Ectodermal cell (in vitro differentiated cells): ENCODE data around the gene TDRD6.

ENCODE experiments used
- H3K27ac ChIP-seq: 2 replicates; pipeline ENCODE4 v1.7.0; 2013; ENCODE audit warnings: mild to moderate bottlenecking, low read depth, low read length; ENCODE audit not compliant: insufficient read depth, poor library complexity, severe bottlenecking
- H3K27me3 ChIP-seq: 2 replicates; pipeline ENCODE4 v1.7.0; 2013; ENCODE audit warnings: mild to moderate bottlenecking, low read length; ENCODE audit not compliant: insufficient read depth, control insufficient read depth, poor library complexity, severe bottlenecking
- H3K36me3 ChIP-seq: one replicate; pipeline ENCODE4 v1.7.0; 2013; ENCODE audit warnings: low read length; ENCODE audit not compliant: control insufficient read depth, insufficient read depth
- H3K4me1 ChIP-seq: one replicate; pipeline ENCODE4 v1.7.0; 2013; ENCODE audit warnings: low read length; ENCODE audit not compliant: control insufficient read depth, insufficient read depth
- H3K4me3 ChIP-seq: 2 replicates; pipeline ENCODE4 v1.7.0; 2013; ENCODE audit warnings: low read depth, low read length, control low read depth; ENCODE audit not compliant: insufficient read depth
- H3K9me3 ChIP-seq: 2 replicates; pipeline ENCODE4 v1.7.0; 2013; ENCODE audit warnings: mild to moderate bottlenecking, low read length, moderate library complexity; ENCODE audit not compliant: control insufficient read depth
- WGBS, 2 experiments: methylation state at CpG; one replicate each; pipeline ENCODE4 v1.1.7; 2013; ENCODE audit warnings: missing lambda C conversion rate in 2 of 2; 5-methylcytosine and 5-hydroxymethylcytosine counted together

TDRD6 gene

DNA sequence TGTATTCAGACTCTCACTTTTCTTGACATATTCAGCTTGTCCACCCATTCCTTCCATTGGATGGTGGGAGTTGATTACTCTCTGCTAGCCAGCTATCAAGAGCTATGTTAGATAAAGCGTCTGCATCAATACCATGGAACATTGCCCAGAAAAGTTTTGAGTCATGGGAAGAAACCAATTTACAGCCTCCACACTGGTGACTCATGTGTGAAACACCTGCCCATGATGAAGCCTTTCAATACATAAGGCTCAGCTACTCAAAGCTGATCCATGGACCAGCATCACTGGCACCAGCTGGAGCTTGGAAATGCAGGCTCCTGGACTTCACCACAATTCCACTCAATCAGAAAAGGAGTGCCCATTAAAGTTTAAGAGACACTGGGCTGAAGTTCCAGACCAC lies 31.4 kb downstream of the TDRD6 start:
- Histone ChIP-seq H3K36me3 (no peaks in the 10 kb centered on the region), H3K27me3 (no peaks in the 10 kb centered on the region), H3K27ac (no peak overlapping the region), H3K9me3 (no peaks in the 10 kb centered on the region), H3K4me1 (no peaks in the 10 kb centered on the region), H3K4me3 (no peak overlapping the region)
- WGBS, 2 experiments: 90 to 95% methylated on average over 1 of the region's 1 CpG

DNA sequence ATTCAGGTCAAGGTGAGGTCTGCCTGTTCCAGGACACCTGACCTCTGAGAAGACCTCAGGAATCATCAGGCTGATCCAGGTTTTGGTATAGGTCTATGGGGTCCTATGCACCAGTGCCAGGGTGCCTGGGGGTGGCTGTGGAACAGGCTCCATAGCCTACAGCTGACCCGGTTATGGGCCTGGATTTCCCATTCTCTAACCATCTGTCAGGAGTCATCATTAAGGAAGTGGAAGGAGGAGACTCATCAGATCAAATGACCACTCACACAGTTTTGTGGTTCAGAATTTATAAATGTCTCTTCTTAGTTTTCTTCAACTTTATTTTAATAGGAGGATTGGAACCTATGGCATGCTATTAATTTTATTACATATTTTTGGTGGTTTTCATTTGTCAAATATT lies 32.7 kb downstream of the TDRD6 start:
- H3K27me3 ChIP-seq: no peaks in the 10 kb centered on the region
- H3K4me1 ChIP-seq: no peaks in the 10 kb centered on the region
- H3K9me3 ChIP-seq: no peaks in the 10 kb centered on the region
- WGBS, 2 experiments: 89 to 95% methylated on average over 1 of the region's 1 CpG
- no peak overlapping the region for H3K4me3 ChIP-seq
- H3K27ac ChIP-seq: no peak overlapping the region
- H3K36me3 ChIP-seq: no peaks in the 10 kb centered on the region

DNA sequence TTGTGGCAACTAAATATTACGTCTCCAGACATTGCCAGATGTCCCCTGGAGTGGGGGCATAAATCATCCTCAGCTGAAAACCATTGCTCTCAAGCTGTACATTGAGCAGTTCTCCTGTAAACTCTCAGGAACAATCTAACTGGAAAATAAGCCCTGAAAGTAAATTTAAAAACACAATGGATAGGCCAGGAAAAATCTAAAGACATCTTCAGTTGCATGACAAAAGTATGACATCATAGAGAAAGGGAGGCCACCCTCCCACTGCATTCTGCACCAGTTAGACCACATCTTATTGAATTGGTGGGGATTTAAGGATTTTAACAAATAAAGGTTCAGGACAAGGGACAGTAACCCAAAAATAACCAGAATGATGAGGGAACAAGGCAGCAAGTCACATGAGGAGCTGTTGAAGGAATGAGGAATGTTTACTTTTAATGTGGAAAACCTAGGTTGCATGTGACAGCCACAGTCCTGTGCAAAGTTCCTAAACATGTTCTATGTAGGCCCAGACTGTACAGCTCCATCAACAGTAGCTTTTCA lies 42.2 kb downstream of the TDRD6 start:
- Histone ChIP-seq H3K9me3 (no peaks in the 10 kb centered on the region), H3K27me3 (peaks cover 10% of the 10 kb centered on the region), H3K36me3 (no peaks in the 10 kb centered on the region), H3K4me3 (no peak overlapping the region), H3K4me1 (no peaks in the 10 kb centered on the region), H3K27ac (no peak overlapping the region)
- 89% methylated on average over 1 of the region's 1 CpG for WGBS, 2 experiments

DNA sequence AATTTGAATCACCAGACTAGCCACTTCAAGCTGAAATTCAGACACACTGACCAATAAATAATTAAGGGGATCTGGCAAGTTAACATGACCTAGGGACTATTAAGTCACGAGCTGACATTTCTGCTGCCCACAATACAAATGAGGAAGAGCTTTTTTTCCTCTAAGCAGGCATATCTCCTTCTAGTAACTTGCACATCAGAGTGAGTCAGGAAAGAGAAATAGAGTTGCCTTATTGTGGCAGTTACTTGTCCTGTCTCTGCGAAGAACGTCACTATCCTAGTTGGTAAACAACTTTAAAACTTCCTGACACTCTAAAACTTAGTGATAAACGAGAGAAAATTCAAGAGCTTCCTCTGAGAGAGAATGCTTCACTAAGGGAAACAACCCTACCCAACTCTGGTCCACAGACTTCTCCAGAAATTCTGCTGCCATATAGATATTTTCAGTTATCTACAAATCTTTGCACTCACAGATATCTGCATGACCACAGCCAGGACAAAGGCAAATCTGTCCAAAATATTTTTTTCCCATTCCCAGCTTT lies 43.3 kb downstream of the TDRD6 start:
- Histone ChIP-seq H3K4me1 (no peaks in the 10 kb centered on the region), H3K27ac (no peak overlapping the region), H3K27me3 (peaks cover 22% of the 10 kb centered on the region), H3K4me3 (no peak overlapping the region), H3K36me3 (no peaks in the 10 kb centered on the region), H3K9me3 (no peaks in the 10 kb centered on the region)
- WGBS, 2 experiments: 90 to 92% methylated on average over 4 of the region's 4 CpGs

DNA sequence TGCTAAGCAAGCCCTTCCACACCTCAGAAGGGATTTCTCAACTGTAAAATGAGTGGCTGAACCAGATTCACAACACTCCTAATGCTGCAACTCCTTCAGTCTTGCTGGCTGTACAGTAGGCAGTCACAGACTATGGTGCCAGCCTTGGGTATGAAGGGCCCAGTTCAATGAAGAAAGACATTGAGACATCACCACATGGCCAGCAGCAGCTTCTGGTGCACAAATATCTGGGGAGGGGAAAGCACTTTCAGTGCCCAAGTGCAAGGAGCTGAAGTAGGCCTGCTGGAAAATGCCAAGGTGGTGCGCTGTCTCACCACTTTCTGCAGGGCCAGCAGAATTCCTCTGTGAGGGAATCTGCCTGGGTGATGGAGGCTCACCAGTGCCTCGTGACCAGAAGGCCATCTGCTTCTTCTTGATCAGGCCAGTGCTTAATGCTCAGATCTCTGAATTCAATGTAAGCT lies 45.7 kb downstream of the TDRD6 start:
- Histone ChIP-seq H3K27ac (no peak overlapping the region), H3K9me3 (no peaks in the 10 kb centered on the region), H3K4me3 (no peak overlapping the region), H3K27me3 (peaks cover 32% of the 10 kb centered on the region), H3K4me1 (no peaks in the 10 kb centered on the region), H3K36me3 (no peaks in the 10 kb centered on the region)
- 85 to 92% methylated on average over 2 of the region's 2 CpGs for WGBS, 2 experiments

DNA sequence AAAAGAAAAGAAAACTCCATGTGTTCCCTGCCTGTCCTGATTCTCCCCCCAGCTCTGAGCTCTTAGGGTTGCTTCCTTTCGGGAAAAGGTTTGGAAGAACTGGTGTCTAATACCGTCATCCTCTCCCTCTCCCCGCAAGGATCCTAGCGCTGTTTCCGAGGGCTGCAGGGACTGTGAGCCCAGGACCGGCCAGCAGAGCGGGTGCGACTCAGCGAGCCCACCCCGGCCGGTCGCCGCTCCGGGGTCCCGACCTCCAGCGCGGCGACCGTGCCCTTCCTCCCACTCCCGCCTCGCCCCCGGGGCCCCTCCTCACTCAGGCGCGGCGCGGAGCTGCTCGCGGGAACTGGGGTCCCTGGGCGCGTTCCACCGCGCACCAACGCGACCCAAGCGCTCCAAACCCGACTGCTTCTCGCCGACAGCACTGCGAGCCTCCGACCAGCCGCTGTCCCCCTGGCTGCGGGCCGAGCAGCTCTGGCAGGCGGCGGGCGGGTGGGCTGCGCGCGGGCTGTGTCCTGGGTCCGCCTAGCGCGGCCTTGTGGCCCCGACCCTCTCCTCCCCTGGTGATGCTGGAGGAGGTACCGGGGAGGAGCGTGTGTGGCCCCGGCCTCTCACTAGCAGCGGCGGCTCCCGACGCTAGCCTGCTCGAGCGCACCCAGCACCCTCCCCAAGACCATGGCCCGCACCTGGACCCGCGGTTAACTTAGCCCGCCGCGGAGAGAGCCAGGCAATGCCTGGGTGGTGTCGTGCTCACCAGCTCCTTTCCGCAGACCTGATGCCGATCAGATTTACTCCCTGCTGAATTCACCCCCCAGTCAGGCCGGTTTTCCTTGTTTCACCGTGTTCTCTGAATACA lies 47.4 kb downstream of the TDRD6 start, which contains the start of gene PLA2G7:
PLA2G7 (minus strand) TSS at position 509 of the 853 bp plus-strand sequence. CDS start 12,484 bp downstream, outside the sequence.
- 0% methylated on average over 73 of the region's 73 CpGs for WGBS, 2 experiments
- Histone ChIP-seq H3K27ac (no peak within 1 kb of the TSS), H3K27me3 (peaks cover 32% of the 10 kb centered on the region), H3K9me3 (no peaks in the 10 kb centered on the region), H3K36me3 (no peaks in the 10 kb centered on the region), H3K4me1 (no peaks in the 10 kb centered on the region), H3K4me3 (peak within 1 kb of the TSS; percentile 64)

DNA sequence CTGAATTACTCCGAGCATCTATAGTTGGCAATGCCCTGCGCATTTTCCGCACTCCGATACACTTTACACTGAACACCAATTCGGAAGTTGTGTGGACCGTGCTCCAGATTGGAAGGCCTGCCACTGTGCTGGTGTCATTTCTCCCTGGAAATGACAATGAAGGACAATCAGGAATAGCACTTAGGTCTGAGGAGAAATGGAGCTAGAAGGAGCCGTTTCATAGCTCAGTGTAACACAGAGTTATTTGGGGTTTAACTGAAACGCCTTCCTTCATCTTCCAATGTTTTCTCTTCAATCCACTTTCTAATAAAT lies 48.0 kb downstream of the TDRD6 start:
- peak overlapping the region; percentile 64 for H3K4me3 ChIP-seq
- H3K4me1 ChIP-seq: no peaks in the 10 kb centered on the region
- no peak overlapping the region for H3K27ac ChIP-seq
- WGBS, 2 experiments: 39% methylated on average over 7 to 8 of the region's 8 CpGs
- H3K36me3 ChIP-seq: no peaks in the 10 kb centered on the region
- peaks cover 32% of the 10 kb centered on the region for H3K27me3 ChIP-seq
- H3K9me3 ChIP-seq: no peaks in the 10 kb centered on the region

DNA sequence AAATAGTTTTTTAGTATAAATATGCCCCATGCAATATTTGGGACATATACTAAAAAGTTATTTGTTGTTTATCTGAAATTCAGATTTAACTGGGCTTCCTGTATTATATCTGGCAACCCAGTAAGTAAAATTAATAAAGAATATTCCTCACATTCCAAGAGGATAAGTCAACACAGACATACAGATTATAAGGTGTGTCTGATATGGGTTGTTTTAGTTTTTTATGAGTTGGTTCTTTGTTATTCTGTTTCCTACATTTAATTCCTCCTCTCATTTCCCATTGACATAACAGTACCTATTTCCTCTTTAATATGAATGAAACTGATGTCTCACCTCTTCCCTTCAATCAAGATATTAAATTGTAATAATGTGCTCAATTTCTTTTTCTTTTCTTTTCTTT lies 49.2 kb downstream of the TDRD6 start:
- no peaks in the 10 kb centered on the region for H3K4me1 ChIP-seq
- no peak overlapping the region for H3K4me3 ChIP-seq
- no peaks in the 10 kb centered on the region for H3K9me3 ChIP-seq
- no peak overlapping the region for H3K27ac ChIP-seq
- H3K27me3 ChIP-seq: peaks cover 32% of the 10 kb centered on the region
- H3K36me3 ChIP-seq: no peaks in the 10 kb centered on the region

DNA sequence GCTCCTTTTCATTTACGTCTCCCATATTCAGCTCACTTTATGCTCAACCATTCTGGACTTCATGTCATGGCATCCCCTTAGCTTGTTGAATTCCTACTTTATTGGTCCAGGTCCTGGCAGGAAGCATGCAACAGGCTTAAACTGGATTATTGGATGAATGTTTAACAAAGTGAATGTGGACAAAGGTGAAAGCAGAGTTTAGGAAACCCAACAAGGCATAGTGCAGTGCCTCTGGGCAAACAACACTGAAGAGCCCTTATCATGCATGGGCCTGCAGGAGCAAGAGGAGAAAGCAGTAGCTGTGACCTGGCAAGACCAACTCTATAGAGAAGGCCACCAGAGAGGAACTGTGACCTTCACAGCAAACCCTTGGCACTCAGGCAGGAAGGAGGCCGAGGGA lies 53.8 kb downstream of the TDRD6 start:
- H3K4me3 ChIP-seq: no peak overlapping the region
- peaks cover 5% of the 10 kb centered on the region for H3K27me3 ChIP-seq
- H3K9me3 ChIP-seq: no peaks in the 10 kb centered on the region
- H3K4me1 ChIP-seq: no peaks in the 10 kb centered on the region
- 92 to 100% methylated on average over 2 of the region's 2 CpGs for WGBS, 2 experiments
- no peak overlapping the region for H3K27ac ChIP-seq
- no peaks in the 10 kb centered on the region for H3K36me3 ChIP-seq

DNA sequence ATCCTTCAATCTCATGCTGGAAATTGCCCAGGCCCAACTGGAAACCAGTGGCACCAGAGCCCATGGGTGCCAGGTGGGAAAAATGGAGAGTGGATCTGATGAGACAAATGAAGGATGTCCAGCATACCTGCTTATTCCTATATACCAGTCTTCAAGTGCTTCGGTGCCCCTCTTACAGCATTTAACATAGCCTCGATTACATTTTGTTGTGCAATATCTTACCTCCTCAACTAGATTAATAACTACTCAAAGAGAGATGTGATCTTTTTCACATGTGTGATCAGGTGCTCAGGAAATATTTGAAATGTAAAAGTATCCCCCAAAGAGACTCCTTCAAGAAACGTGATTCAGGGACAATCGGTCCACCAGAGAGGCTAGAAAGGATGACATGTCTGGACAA lies 54.2 kb downstream of the TDRD6 start:
- Histone ChIP-seq H3K4me3 (no peak overlapping the region), H3K9me3 (no peaks in the 10 kb centered on the region), H3K27ac (no peak overlapping the region), H3K36me3 (no peaks in the 10 kb centered on the region), H3K27me3 (peaks cover 1% of the 10 kb centered on the region), H3K4me1 (no peaks in the 10 kb centered on the region)
- WGBS, 2 experiments: 96 to 97% methylated on average over 4 of the region's 4 CpGs
